ENCODE data around the gene MTA1.

The MTA1 gene

DNA sequence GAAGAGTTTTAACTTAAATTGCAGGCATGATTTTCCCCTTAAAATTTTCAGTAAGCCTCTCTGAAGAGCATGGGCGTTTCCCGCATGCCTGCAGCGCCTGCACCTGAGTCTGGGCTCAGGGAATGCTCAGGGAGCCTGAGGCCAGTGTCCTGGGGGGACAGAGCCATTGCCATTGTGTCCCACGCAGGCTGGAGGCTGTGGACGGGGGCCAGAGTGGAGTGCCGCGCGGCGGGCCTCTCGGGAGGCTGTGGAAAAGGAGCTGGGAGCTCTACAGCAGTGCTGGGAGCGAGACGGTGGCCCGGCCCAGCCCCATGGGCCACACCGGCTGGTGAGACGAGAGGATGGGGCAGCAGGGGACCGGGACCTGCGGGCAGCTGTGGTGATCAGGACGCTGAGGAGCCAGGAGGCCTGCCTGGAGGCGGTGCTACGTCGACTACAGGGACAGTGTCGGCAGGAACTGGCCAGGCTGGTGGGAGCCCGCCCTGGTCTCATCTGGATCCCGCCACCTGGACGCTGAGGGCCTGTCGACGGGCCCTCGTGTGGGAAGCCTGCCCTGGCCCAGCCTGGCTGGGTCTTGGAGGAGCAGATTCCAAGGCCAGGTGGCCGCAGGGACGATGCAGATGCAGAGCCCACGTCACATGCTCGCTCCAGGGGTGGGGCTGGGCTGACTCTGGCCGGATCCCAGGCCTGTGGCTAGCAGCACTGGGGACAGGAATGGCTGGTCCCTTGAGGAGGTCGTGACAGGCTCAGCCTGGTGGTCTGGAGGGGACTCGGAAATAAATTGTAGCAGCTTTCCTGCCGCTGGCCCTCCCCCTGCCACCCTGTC lies 79.0 kb downstream of the MTA1 start:
- DNase-seq (ENCODE audit: low read depth), result no peak

DNA sequence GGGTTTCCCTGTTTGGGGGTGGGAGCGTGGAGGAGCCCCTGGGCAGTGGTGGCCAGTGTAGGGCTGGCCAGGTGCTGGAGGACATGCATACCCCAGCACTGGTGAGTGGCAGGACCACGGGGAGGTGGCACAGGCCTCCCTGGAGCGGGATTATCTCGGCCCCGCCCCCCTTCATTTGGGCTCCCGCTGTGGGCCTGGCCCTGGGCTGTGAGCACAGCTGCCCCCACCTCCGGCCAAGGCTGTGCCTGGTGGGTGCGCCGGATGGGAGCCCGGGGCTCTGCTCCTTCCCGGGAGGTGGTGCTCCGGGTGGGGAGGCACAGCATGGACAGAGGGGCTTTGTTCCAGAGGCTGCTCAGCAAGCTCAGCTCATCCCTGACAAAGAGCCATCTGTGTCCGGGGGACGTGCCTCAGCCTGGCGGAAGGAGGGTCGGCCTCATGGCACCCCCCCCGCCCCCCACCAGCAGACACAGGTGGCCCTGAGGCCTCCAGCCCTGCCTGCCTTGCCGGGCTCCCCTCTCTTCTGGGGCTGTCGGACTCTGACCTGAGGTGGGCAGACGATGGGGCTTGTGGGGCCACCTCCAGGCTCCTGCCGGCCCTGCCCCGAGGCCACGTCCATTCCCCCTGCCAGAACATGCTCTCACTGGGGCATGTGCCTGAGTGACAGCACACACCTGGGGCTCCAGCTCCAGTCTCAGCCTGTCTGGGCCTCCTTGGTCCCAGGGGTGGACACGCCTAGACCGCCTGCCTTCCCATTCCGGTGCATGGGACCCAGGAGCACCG lies 79.8 kb downstream of the MTA1 start:
- no peak for DNase-seq (ENCODE audit: low read depth)

DNA sequence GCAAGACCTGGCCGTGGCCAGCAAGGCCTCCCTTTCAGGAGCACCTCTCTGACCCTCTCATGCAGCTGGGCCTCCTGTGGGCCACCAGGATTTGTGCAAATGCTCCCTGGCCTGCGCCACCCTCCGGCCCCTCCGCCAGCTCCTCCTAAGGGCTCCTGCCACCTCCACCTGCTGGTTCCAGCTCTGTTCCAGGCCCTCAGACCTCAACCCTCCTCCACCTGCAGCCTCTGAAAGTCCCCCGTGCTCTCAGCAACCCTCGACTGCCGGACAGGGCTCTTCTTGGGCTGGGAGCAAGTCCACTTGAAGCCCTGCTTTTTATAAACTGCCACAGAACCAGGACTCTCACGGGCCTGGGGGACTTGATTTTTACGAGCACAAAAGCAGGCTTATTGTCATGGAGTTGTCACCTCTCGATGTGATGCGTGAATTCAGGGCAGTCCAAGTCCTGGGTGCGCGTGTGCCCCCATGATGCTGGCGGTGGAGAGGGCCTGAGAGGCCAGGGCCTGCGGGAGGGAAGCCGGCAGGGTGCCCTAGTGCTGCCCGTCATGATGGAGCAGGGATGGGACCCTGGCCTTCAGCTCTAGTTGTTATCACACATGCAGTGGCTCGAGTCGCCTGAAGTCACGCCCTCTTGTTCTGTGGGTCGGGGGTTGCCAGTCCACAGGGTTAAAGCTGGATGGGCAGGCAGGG lies 80.6 kb downstream of the MTA1 start:
- no peak for DNase-seq (ENCODE audit: low read depth)

- no peak for DNase-seq (ENCODE audit: low read depth)
These were observed 81.1 kb downstream of the MTA1 start for GRCh38 chr14:105500726-105501101.

DNA sequence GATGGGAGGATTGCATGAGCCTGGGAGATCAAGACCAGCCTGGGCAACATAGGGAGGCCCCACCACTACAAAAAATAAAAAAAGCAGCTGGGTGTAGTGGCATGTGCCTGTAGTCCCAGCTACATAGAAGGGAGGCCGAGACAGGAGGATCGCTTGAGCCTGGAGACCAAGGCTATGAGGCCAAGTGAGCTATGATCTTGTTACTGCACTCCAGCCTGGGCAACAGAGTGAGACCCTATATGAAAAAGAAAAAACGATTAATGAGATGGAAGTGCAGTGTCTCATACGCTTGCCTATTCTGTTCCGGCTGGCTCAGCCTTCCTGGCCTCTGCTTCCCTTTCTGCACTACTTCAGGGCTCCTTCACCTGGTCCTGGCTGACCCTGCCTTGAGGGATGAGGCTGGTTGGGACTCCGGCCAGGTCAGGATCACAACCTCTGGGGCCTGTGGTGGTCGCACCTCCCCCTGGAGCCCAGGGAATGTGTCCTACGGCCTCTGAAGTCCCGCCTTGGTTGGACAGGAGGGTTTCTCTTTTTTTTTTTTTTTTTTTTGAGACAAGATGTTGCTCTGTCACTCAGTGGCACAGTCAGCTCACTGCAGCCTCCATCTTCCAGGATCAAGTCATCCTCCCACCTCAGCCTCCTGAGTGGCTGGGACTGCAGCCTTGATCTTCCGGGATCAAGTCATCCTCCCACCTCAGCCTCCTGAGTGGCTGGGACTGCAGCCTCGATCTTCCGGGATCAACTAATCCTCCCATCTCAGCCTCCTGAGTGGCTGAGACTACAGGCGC lies 82.1 kb downstream of the MTA1 start:
- no peak for DNase-seq (ENCODE audit: low read depth)

DNA sequence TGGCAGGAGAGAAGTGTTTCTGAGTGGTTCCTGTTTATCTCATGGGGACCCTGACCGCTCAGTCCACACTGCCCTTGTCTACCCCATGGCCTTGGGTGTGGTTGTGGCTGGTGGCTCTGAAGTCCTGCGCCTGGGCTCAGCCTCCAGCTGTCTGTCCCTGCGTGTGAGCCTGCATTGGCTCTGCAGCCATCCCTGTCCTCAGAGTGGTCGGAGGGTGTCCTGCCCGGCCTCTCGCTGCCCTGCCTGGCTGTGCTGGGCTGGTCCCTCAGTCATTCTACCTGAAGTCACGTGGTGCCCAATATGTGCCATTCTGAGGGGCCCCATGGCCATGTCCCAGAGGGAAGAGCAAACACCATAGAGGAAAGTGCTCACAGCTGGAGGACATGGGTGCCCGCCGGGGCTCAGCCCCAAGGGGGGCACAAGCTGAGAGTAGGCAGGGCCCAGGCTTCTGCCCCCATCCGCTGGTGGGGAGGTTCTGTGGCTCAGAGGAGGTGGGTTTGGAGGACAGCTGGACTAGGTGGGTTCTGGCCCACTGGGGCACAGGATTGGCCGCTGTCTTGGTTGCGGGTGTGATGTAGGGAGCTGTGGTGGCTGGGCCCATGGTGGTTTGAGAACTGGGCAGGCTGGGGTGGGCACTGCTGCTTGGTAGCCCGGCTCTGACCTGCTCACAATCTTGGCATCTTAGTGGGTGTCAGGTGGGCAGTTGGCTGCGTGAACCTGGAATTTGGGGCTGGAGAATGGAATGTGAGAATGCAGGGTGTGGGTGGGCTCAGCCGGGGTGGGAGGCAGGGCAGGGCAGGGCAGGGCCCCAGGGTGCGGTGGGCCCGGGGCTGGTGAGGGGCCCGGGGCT lies 83.0 kb downstream of the MTA1 start:
- DNase-seq (ENCODE audit: low read depth), result no peak

DNA sequence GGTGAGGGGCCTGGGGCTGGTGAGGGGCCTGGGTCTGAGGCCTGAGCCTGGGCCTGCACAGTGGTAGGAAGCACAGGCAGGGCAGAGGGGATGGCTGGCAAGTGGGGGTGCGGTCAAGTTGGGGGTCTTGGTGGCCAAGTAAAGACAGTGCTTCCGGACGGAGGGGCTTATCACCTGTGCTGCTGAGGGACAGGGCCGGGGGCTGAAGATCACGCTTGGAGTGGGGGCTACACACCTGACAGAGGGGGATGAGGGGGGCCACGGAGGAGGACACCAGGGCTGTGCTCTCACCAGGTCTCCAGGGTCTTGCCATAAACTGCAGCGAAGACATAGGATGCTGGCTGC lies 83.6 kb downstream of the MTA1 start:
- DNase-seq (ENCODE audit: low read depth), result no peak

- DNase-seq (ENCODE audit: low read depth), result no peak
These were observed 84.5 kb downstream of the MTA1 start for GRCh38 chr14:105503935-105504692.

- DNase-seq (ENCODE audit: low read depth), result no peak
These were observed 85.5 kb downstream of the MTA1 start for GRCh38 chr14:105505101-105505500.

DNA sequence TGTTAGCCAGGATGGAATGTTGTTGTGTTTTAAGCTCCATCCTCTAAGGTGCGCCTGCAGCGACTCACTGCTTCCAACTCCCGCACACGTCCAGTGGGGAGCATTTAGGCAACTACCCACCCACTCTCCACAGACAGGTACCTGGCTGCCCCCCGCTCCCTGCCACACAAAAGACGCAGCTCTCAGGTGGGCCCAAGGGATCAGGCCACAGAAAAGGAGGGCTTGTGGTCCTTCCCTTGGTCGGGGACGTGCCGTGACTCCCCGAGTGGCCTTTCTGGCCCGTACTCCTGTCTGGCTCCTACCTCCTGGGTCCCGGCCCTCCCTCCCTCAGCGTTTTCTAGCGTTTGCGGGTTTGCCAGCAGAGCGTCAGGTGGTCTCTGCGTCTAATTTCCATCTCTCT lies 87.6 kb downstream of the MTA1 start:
- DNase-seq (ENCODE audit: low read depth), result no peak

DNA sequence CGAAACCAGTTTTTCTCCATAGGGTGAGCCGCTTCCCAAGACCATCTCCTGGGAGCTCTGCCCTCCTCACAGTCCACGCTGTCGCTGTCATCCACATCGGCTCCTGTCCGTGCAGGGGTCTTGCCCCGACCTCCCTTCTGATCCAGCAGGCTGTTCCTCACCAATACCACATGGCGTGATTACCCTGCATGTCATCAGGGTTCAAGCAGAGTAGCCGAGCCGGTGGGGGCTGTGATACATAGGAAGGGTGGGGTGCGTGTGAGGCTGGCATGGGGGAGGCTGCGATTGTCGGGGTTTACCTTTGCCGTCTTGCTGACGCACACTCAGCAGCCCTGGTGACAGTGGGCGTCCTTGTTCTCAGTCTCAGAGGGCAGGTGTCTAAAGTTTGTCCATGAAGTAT lies 88.4 kb downstream of the MTA1 start:
- no peak for DNase-seq (ENCODE audit: low read depth)

DNA sequence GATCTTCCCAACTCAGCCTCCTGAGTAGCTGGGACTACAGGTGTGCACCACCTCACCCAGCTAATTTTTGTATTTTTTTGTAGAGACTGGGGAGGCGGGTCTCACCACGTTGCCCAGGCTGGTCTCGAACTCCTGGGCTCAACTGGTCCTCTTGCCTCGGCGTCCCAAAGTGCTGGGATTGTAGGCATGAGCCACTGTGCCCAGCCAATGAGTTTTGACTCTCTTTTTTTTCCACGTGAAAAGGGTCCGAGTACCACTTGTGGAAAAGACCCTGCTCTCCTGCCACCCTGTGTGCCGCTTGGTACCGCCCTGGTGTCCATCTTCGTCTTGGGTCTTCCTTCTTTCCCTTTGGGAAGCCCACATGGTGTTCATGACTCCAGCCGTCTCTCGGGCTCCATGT lies 89.0 kb downstream of the MTA1 start:
- DNase-seq (ENCODE audit: low read depth), result no peak

- DNase-seq (ENCODE audit: low read depth), result no peak
These were observed 97.5 kb downstream of the MTA1 start for GRCh38 chr14:105517096-105517495.

DNA sequence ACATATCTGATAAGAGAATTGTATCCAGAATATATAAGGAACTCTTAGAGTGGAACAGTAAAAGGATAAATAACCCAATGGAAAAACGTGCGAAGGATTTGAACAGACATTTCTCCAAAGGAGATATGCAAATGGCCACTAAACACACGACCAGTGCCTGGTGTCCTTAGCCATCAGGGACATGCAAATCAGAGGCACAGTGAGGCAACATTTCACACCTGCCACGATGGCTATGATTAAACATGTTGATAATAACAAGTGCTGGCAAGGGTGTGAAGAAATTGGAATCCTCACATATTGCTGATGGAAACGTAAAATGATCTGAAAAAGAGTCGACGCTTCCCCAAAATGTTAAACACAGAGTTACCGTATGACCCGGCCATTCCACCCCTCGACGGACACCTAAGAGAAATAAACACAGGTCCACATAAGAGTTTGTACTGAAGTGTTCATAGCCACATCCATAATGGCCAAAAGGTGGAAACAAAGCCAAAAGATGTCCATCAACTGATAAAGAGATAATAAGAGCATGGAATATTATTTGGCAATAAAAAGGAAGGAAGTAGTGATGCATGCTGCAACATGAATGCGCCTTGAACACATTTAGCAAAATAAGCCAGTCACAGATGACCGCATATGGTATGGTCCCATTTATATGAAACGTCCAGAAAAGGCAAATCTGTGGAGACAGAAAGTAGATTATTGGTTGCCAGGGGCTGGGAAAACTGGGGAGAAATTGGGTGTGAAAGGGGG lies 100.5 kb downstream of the MTA1 start:
- DNase-seq (ENCODE audit: low read depth), result no peak

Measured in fibroblast of gingiva (primary cell).